NT2/D1 (cell line): ENCODE data around the gene TOX2.

Source experiments
- DNase-seq: peaks from one replicate; pipeline ENCODE4 v3.0.0-alpha.2; 2011; ENCODE audit warnings: low read depth, low spot score
- H3K27me3 ChIP-seq: 2 replicates; pipeline ENCODE4 v1.6.0; 2011; ENCODE audit warnings: mild to moderate bottlenecking; ENCODE audit not compliant: insufficient read length, insufficient read depth
- H3K36me3 ChIP-seq: 2 replicates; pipeline ENCODE4 v1.6.1; 2011; ENCODE audit warnings: mild to moderate bottlenecking, low read length, mixed read lengths; ENCODE audit not compliant: insufficient read depth, insufficient read length
- H3K4me1 ChIP-seq: 2 replicates; pipeline ENCODE4 v1.5.1; 2011; ENCODE audit not compliant: insufficient read depth, insufficient read length
- H3K4me3 ChIP-seq: 2 replicates; pipeline ENCODE4 v1.5.1; 2011; ENCODE audit warnings: low read depth; ENCODE audit not compliant: insufficient read length
- H3K9ac ChIP-seq: 2 replicates; pipeline ENCODE4 v1.6.0; 2011; ENCODE audit warnings: low read depth; ENCODE audit not compliant: insufficient read length
- H3K9me3 ChIP-seq: 2 replicates; pipeline ENCODE4 v1.5.1; 2011; ENCODE audit warnings: mild to moderate bottlenecking, low read length; ENCODE audit not compliant: insufficient read depth
- SUZ12 ChIP-seq: IDR thresholded peaks from 2 replicates; pipeline ENCODE4 v1.6.1; 2011; ENCODE audit not compliant: insufficient read length, insufficient read depth; ENCODE audit errors: extremely low read depth
- YY1 ChIP-seq: IDR thresholded peaks from 2 replicates; pipeline ENCODE4 v1.6.1; 2011; ENCODE audit not compliant: insufficient read length, insufficient read depth
- ZNF274 ChIP-seq: IDR thresholded peaks from 2 replicates; pipeline ENCODE4 v1.6.1; 2011; ENCODE audit warnings: mild to moderate bottlenecking, low read depth, low read length

Gene TOX2

GRCh38 chr20:43981540-43981939, 66.9 kb downstream of the TOX2 start:
- Histone ChIP-seq H3K4me3 (no peak overlapping the region), H3K36me3 (no peaks in the 10 kb centered on the region), H3K9me3 (no peaks in the 10 kb centered on the region), H3K4me1 (peaks cover 2% of the 10 kb centered on the region), H3K9ac (no peak overlapping the region), H3K27me3 (no peaks in the 10 kb centered on the region)
- DNase-seq, result no peak
- TF ChIP-seq SUZ12, result no peak
- TF ChIP-seq ZNF274, result no peak
- no peak for TF ChIP-seq YY1

GRCh38 chr20:43982016-43982415, 67.4 kb downstream of the TOX2 start:
- TF ChIP-seq SUZ12 (no peak), YY1 (no peak), ZNF274 (no peak)
- Histone ChIP-seq H3K9ac (no peak overlapping the region), H3K27me3 (no peaks in the 10 kb centered on the region), H3K4me1 (peaks cover 2% of the 10 kb centered on the region), H3K4me3 (no peak overlapping the region), H3K36me3 (no peaks in the 10 kb centered on the region), H3K9me3 (no peaks in the 10 kb centered on the region)
- DNase-seq, result no peak

GRCh38 chr20:43982886-43983285, 68.2 kb downstream of the TOX2 start:
- no peaks in the 10 kb centered on the region for H3K36me3 ChIP-seq
- peaks cover 2% of the 10 kb centered on the region for H3K4me1 ChIP-seq
- no peak for DNase-seq
- no peak overlapping the region for H3K4me3 ChIP-seq
- no peaks in the 10 kb centered on the region for H3K9me3 ChIP-seq
- no peak for TF ChIP-seq SUZ12
- TF ChIP-seq ZNF274, result no peak
- H3K27me3 ChIP-seq, result no peaks in the 10 kb centered on the region
- H3K9ac ChIP-seq, result no peak overlapping the region

- TF ChIP-seq YY1 (no peak), ZNF274 (no peak)
- Histone ChIP-seq H3K9me3 (no peaks in the 10 kb centered on the region), H3K4me1 (peaks cover 2% of the 10 kb centered on the region)
Measured at GRCh38 chr20:43983359-43983758, 68.7 kb downstream of the TOX2 start.

GRCh38 chr20:43983904-43984361, 69.3 kb downstream of the TOX2 start:
- H3K4me1 ChIP-seq, result peaks cover 2% of the 10 kb centered on the region
- DNase-seq, result no peak
- no peaks in the 10 kb centered on the region for H3K36me3 ChIP-seq
- H3K9me3 ChIP-seq, result no peaks in the 10 kb centered on the region
- H3K9ac ChIP-seq, result no peak overlapping the region
- no peak for TF ChIP-seq ZNF274
- TF ChIP-seq SUZ12, result no peak
- no peak for TF ChIP-seq YY1
- no peaks in the 10 kb centered on the region for H3K27me3 ChIP-seq
- no peak overlapping the region for H3K4me3 ChIP-seq

More at GRCh38 chr20:43983359-43983758, 68.7 kb downstream of the TOX2 start:
- Histone ChIP-seq H3K4me3 (no peak overlapping the region), H3K9ac (no peak overlapping the region), H3K36me3 (no peaks in the 10 kb centered on the region), H3K27me3 (no peaks in the 10 kb centered on the region)
- DNase-seq, result no peak

GRCh38 chr20:43984587-43984986, 69.9 kb downstream of the TOX2 start:
- Histone ChIP-seq H3K9ac (no peak overlapping the region), H3K4me1 (peaks cover 2% of the 10 kb centered on the region), H3K36me3 (no peaks in the 10 kb centered on the region), H3K27me3 (no peaks in the 10 kb centered on the region), H3K4me3 (no peak overlapping the region), H3K9me3 (no peaks in the 10 kb centered on the region)
- no peak for DNase-seq
- TF ChIP-seq SUZ12, result no peak
- TF ChIP-seq ZNF274, result no peak
- no peak for TF ChIP-seq YY1

- Histone ChIP-seq H3K9me3 (0 out of 2 replicates have a peak, but pooled peaks cover 4% of the 10 kb centered on the region), H3K27me3 (no peaks in the 10 kb centered on the region), H3K36me3 (no peaks in the 10 kb centered on the region), H3K4me1 (peaks cover 2% of the 10 kb centered on the region), H3K4me3 (no peak overlapping the region), H3K9ac (no peak overlapping the region)
- TF ChIP-seq SUZ12, result no peak
- TF ChIP-seq YY1, result no peak
- TF ChIP-seq ZNF274, result no peak
- no peak for DNase-seq
Measured at GRCh38 chr20:43985121-43985520, 70.5 kb downstream of the TOX2 start.

GRCh38 chr20:43985608-43986316, 71.1 kb downstream of the TOX2 start:
- H3K9ac ChIP-seq, result no peak overlapping the region
- TF ChIP-seq SUZ12 (no peak), ZNF274 (no peak), YY1 (no peak)
- no peak overlapping the region for H3K4me3 ChIP-seq
- H3K27me3 ChIP-seq, result no peaks in the 10 kb centered on the region
- no peak for DNase-seq
- H3K9me3 ChIP-seq, result 0 out of 2 replicates have a peak, but pooled peaks cover 4% of the 10 kb centered on the region
- H3K36me3 ChIP-seq, result no peaks in the 10 kb centered on the region
- H3K4me1 ChIP-seq, result peaks cover 2% of the 10 kb centered on the region
